Upper lobe of right lung (tissue), 1 donor: ENCODE results near the gene VPS35. TPM values are rescaled to one million over a fixed set of nuclear protein-coding genes. Genes with fewer than 3 reads are reported as not detected.
A peak's percentile ranks its signal among the peaks of the same experiment; 100 is the strongest.

ENCODE experiments used
- ATAC-seq: fragments of 200-7000 bp; cut with Tn5 transposase; one replicate; pipeline ENCODE4 v1.9.1; 2020; ENCODE audit warnings: mild to moderate bottlenecking, moderate library complexity
- DNase-seq: peaks from one replicate; pipeline ENCODE4 v3.0.0-alpha.2; 2020
- H3K27ac ChIP-seq: fragments of 200-600 bp; one replicate; pipeline ENCODE4 v1.8.0; 2022
- H3K27me3 ChIP-seq: fragments of 200-600 bp; one replicate; pipeline ENCODE4 v1.8.0; 2022; ENCODE audit warnings: mild to moderate bottlenecking
- H3K36me3 ChIP-seq: fragments of 200-600 bp; one replicate; pipeline ENCODE4 v1.8.0; 2022
- H3K4me1 ChIP-seq: fragments of 200-600 bp; one replicate; pipeline ENCODE4 v1.8.0; 2022
- H3K4me3 ChIP-seq: fragments of 200-600 bp; one replicate; pipeline ENCODE4 v1.8.0; 2022; ENCODE audit warnings: mild to moderate bottlenecking
- H3K9me3 ChIP-seq: fragments of 200-600 bp; one replicate; pipeline ENCODE4 v1.8.0; 2022
- intact Hi-C: fragments of 100-400 bp; cut with DNase I; formaldehyde crosslinking; loops from one replicate; pipeline ENCODE4 v1.11.0; 2022
- total RNA-seq: library from RNA; stranded (reverse); fragmentation: NEBNext Ultra II Directional; extraction: Animal tissue kit (Norgen Biotek cat#: 25700); gene quantifications from one replicate; pipeline ENCODE4 v1.2.1, GENCODE V29; 2021
- TF ChIP-seq, protein P1 (sequence below): fragments of 200-600 bp; IDR thresholded peaks from one replicate; pipeline ENCODE4 v1.8.0; 2022; ENCODE audit warnings: antibody characterized with exemption
- donor health status: DM: no; HTN: yes; CAD: no; lungs with severe emphysema.

The VPS35 gene
- total RNA-seq, 1 donor from 2014 or later = 87.6 TPM

- peak; percentile 96 for ATAC-seq
- DNase-seq = no peak
- no peak overlapping the region for H3K27ac ChIP-seq
- no peaks in the 10 kb centered on the region for H3K9me3 ChIP-seq
- TF ChIP-seq, protein P1, sequence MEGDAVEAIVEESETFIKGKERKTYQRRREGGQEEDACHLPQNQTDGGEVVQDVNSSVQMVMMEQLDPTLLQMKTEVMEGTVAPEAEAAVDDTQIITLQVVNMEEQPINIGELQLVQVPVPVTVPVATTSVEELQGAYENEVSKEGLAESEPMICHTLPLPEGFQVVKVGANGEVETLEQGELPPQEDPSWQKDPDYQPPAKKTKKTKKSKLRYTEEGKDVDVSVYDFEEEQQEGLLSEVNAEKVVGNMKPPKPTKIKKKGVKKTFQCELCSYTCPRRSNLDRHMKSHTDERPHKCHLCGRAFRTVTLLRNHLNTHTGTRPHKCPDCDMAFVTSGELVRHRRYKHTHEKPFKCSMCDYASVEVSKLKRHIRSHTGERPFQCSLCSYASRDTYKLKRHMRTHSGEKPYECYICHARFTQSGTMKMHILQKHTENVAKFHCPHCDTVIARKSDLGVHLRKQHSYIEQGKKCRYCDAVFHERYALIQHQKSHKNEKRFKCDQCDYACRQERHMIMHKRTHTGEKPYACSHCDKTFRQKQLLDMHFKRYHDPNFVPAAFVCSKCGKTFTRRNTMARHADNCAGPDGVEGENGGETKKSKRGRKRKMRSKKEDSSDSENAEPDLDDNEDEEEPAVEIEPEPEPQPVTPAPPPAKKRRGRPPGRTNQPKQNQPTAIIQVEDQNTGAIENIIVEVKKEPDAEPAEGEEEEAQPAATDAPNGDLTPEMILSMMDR = peak; percentile 83
- H3K36me3 ChIP-seq = peaks cover 98% of the 10 kb centered on the region
- H3K4me3 ChIP-seq = no peak overlapping the region
- H3K27me3 ChIP-seq = no peaks in the 10 kb centered on the region
- H3K4me1 ChIP-seq = no peaks in the 10 kb centered on the region
- intact Hi-C loops = no loop called here
These were observed 15.5 kb downstream of the VPS35 start for GRCh38 chr16:46673320-46674013.

GRCh38 chr16:46662123-46662522 is 26.9 kb downstream of the VPS35 start:
- Histone ChIP-seq H3K4me3 (no peak overlapping the region), H3K27me3 (no peaks in the 10 kb centered on the region), H3K27ac (no peak overlapping the region), H3K4me1 (no peaks in the 10 kb centered on the region), H3K9me3 (no peaks in the 10 kb centered on the region), H3K36me3 (peaks cover 84% of the 10 kb centered on the region)
- ATAC-seq (no peak), DNase-seq (no peak)
- TF ChIP-seq, protein P1 = no peak
- intact Hi-C loops = no loop called here

GRCh38 chr16:46658925-46659324 is 30.1 kb downstream of the VPS35 start:
- Histone ChIP-seq H3K4me1 (no peaks in the 10 kb centered on the region), H3K27me3 (no peaks in the 10 kb centered on the region), H3K36me3 (peaks cover 54% of the 10 kb centered on the region), H3K27ac (no peak overlapping the region), H3K4me3 (no peak overlapping the region), H3K9me3 (no peaks in the 10 kb centered on the region)
- ATAC-seq (peak; percentile 99), DNase-seq (no peak)
- TF ChIP-seq, protein P1 = no peak
- intact Hi-C loops = no loop called here

- no peaks in the 10 kb centered on the region for H3K36me3 ChIP-seq
- H3K4me1 ChIP-seq = no peaks in the 10 kb centered on the region
- DNase-seq (no peak), ATAC-seq (no peak)
- TF ChIP-seq, protein P1 = no peak
- no peaks in the 10 kb centered on the region for H3K27me3 ChIP-seq
- no peak overlapping the region for H3K27ac ChIP-seq
- intact Hi-C loops = no loop called here
- no peak overlapping the region for H3K4me3 ChIP-seq
- no peaks in the 10 kb centered on the region for H3K9me3 ChIP-seq
These were observed 37.7 kb downstream of the VPS35 start for GRCh38 chr16:46651305-46651704.

DNA sequence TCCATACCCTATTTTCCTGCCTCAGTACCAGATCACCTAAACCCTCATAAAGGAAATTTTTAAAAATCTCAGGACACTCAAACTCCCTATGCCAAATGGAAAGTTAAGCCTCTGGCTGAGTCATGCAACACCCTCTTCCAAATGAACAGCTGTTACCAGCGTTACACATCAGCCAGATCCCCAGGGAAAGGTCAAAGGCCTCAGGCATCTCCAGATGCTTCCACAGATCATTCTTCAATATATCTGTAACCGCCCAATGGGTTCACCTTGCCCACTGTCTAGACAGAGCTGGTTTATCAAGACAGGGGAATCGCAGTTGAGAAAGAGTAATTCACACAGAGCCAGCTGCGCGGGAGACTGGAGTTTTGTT is 38.7 kb downstream of the VPS35 start:
- ATAC-seq (no peak), DNase-seq (no peak)
- TF ChIP-seq, protein P1 = no peak
- peak overlapping the region; percentile 47 for H3K27ac ChIP-seq
- intact Hi-C loops = no loop called here
- H3K4me3 ChIP-seq = peak overlapping the region; percentile 16
- H3K4me1 ChIP-seq = no peaks in the 10 kb centered on the region
- no peaks in the 10 kb centered on the region for H3K9me3 ChIP-seq
- H3K27me3 ChIP-seq = no peaks in the 10 kb centered on the region
- no peaks in the 10 kb centered on the region for H3K36me3 ChIP-seq
